Measurements from ENCODE around the gene PDCD2L.
"Not testable (repeated sequence)": the region's sequence is repeated elsewhere in the genome, so short reads cannot be mapped to it uniquely, and the experiment has no call there.

The PDCD2L gene, protein sequence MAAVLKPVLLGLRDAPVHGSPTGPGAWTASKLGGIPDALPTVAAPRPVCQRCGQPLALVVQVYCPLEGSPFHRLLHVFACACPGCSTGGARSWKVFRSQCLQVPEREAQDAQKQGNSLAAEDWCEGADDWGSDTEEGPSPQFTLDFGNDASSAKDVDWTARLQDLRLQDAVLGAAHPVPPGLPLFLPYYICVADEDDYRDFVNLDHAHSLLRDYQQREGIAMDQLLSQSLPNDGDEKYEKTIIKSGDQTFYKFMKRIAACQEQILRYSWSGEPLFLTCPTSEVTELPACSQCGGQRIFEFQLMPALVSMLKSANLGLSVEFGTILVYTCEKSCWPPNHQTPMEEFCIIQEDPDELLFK

DNA sequence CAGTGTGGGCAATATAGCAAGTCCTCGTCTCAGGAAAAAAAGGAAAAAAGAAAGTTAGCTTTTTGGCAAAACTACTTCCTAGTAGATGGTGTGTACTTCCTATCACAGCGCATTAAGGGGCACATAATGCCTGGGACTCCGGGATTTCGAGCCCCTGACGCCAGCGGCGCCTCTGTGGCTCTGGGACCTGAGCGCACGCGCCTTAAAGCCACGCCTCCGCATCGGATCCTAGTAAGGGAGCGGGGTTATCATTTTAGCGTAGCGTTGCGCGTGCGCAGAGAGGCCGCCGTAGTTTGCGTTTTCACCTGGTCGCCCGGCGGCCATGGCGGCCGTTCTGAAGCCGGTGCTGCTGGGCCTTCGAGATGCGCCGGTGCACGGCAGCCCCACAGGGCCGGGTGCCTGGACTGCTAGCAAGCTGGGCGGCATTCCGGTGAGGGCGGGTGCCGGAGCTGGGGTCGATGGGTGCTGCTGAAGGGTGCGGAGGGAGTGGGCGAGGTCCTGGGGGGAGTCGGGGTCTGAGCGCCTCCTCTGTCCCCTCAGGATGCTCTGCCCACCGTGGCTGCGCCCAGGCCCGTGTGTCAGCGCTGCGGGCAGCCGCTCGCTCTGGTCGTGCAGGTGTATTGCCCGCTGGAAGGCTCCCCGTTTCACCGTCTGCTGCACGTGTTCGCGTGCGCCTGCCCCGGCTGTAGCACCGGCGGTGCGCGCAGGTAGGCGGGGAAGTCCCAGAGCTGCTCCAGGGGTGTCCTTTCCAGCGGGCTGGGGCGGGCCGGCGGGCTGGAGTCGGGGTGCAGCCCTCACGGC lies at the start of gene PDCD2L:
TSS of gene PDCD2L (plus strand) at position 291 of the 801 bp plus-strand sequence. CDS start at position 323, 32 bp downstream.
- DNase-seq, result peak; percentile 85

DNA sequence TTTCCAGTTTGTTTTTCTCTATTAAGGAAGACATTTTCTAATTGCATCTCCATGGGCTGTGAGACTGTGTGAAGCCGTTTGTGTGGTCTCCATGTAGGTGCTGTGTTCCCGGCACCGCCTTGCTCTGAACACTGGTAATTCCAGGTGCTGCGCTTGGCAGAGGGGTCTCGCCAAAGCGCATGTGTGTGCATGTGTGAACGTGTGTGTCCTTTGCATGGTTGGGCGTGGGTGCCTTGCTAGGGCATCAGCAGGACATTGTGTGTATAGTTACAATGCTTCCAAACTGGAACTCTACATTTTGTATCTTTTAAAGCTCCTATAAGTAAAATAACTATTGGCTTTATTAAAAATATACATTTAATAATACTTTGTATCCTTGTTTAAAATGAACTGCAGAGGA lies 49.0 kb upstream of the PDCD2L start:
- DNase-seq, result no peak

DNA sequence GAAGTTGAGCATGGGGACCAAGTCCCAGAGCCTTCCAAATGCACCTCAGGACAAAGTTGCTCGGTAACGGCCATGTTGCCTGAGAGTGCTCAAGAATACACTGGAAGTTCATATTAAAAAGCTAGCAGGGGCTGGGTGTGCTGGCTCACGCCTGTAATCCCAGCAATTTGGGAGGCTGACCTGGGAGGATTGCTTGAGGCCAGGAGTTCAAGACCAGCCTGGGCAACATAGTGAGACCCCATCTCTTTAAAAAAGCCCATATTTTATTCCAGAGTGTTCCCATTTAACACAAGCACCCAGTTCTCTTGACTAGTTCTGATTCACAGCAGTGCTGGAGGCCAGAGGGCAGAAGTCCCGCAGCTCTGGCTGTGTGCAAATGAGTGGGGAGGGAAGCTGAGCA lies 47.3 kb upstream of the PDCD2L start:
- no peak for DNase-seq

DNA sequence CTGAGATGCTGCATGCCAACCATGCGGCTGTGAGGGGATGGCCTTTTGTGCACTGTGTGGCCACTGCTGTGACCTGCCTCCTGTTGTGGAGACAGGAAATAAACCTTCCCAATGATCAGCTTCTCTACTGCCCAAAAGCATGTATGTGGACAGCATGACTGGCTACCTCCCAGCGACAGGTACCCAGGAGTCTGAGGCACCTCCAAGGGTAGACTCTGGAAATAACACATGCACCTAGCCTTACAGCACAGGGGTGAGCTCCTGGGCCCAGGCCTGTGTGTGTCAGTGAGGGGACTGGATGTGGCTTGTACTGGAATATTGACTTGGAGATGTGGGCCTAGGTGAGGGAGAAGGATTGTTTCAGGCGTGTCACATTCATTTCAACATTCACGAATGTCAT lies 46.8 kb upstream of the PDCD2L start:
- DNase-seq, result no peak

DNA sequence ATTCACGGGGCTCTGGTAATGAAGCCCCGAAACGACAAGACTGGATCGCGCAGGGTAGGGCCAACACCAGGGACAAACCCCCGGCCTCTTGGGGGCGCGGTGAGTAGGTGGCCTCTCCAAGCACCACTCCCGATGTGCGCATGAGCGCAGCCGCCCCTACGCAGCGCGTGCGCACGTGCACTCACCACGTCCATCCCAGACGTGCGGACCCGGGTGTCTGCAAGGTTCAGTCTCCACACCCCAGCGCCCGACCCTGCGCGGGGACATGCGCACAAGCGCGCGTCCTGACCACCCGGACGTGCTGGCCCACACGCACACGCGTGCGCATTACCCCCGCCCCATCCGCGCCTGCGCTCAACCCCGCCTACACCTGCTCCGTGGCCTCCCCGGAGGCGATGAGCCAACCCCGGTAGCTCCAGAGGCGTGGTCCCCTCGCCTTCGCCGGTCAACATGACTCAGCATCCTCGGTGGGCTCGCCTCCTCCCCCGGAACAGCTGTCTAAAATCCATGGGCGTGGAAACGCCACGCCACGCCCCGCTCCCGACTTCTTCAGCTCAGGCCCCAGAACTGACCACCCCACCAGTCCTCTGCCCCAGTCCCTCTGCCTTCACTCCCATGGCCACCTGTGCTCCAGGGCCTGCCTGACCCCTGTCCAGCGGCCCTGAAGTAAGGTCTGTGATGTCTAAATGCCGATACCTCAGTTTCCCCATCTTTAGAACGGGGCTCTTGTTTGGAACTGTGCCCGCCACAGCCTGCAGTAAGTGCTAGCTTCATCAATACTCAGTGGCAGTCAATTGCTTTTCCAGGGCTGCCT lies 44.9 kb upstream of the PDCD2L start:
- peak; percentile 98 for DNase-seq

DNA sequence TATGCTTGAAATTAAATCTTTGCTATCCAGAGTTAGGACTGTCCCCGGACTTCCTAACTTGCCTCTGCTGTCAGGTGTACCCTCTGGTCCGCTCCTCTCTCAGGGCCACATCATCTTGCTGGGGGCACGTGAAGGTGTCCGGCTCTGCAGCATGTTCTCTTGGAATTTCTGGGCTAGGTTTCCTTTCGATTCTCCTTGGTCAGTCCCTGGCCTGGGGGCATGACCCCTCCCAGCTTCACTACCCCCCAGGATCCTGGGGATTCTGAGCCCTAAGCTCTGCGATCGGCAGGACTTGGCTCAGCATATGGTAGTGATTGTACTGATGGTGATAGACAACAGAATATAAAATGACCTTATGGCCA lies 44.3 kb upstream of the PDCD2L start:
- no peak for DNase-seq

DNA sequence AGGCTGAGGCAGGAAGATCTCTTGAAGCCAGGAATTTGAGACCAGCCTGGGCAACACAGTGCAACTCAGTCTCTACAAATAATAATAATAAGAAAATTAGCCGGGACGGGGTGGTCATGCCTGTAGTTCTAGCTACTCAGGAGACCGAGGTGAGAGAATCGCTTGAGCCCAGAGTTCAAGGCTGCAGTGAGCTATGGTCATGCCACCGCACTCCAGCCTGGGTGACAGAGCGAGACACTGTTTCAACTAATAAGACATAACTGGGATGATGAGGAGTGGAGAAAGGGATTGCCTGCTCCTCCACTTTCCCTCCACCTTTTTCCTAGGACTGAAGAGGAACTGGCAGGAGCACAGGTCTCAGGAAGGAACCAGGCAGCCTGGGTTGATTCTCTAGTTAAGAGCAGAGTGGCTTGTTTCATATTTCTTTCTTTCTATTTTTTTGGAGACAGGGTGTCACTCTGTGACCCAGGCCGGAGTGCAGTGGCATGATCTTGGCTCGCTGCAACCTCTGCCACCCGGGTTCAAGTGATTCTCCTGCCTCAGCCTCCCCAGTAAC lies 43.8 kb upstream of the PDCD2L start:
- DNase-seq, result no peak

DNA sequence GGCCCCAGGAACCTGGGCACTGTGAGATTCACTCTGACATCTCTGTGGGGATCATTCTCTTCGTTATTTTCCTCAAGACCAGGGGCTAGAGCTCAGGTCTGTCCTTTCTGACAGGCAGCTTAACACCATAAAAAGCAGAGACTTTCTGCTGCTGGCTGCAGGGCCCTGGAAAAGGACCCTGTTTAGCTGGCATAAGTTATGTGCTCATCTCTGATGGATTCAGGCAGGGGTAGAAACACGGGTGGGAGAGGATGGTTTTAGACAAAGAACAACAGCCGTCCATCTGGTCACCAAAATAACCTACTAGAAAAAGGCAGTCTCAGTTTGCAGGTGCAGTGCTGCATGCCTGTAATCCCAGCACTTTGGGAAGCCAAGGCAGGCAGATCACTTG lies 41.5 kb upstream of the PDCD2L start:
- no peak for DNase-seq

DNA sequence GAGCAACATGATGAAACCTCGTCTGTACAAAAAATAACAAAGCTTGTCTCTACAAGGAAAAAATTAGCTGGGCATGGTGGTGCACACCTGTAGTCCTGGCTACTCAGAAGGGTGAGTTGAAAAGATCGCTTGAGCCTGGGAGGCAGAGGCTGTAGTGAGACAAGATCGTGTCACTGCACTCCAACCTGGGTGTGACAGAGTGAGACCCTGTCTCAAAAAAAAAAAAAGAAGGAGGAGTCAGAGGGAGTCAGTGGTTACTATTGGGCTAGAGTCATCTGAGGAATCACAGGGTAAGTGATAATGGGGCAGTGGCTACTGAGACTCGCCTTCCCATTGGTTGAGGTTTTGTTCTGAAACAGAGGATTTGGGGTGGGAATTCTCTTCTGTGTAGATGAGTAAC lies 41.1 kb upstream of the PDCD2L start:
- DNase-seq, result no peak

DNA sequence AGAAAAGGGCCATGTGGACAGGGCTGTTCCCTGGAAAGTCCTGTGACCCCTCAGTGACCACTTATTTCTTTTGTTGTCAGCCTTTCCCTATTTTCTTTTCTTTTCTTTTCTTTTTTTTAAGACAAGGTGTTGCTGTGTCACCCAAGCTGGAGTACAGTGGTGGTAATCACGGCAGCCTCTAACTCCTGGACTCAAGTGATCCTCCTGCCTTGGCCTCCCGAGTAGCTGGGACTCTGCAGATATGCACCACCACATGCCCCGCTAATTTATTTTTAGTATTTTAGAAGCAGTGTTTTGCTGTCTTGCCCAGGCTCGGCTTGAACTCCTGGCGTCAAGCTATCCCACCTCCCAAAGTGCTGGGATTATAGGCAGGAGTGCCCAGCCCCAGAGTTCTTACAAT lies 40.3 kb upstream of the PDCD2L start:
- no peak for DNase-seq

DNA sequence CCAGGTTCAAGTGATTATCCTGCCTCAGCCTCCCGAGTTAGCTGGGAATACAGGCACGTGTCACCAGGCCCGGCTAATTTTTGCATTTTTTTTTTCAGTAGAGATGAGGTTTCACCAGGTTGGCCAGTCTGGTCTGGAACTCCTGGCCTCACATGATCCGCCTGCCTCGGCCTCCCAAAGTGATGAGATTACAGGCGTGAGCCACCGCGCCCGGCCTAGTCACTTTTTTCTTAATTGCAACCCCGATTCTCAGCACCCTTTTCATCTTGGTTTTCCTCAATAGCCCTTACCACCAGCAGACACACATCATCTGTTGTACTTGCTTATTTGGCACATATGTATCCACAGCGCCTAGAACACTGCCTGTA lies 39.8 kb upstream of the PDCD2L start:
- DNase-seq, result no peak

DNA sequence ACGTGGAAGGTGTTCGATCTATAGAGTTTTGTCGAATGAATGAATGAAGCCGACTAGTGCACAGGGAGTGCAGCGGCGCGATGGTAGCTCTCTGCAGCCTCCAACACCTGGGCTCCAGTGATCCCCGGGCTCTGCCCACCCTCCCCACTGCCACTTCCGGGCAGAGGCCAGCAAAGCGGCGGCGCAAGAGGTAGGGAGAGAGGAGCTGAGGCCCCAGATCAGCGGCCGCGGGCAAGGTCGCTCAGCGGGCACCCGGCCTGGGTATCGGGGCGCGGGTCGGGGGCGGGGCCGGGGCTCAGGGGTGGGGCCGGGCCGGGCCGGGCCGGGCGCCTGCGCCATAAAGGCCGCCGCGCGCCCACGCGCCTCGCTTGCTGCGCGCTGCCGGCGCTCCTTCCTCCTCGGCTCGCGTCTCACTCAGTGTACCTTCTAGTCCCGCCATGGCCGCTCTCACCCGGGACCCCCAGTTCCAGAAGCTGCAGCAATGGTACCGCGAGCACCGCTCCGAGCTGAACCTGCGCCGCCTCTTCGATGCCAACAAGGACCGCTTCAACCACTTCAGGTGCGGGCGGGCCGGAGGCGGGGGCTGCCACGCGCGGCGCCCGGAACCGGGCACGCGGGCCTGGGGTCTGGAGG lies 39.3 kb upstream of the PDCD2L start, which contains the start of gene GPI:
TSS of gene GPI (plus strand) at position 367 of the 633 bp plus-strand sequence. CDS start at position 438, 71 bp downstream.
- DNase-seq, result peak; percentile 51

DNA sequence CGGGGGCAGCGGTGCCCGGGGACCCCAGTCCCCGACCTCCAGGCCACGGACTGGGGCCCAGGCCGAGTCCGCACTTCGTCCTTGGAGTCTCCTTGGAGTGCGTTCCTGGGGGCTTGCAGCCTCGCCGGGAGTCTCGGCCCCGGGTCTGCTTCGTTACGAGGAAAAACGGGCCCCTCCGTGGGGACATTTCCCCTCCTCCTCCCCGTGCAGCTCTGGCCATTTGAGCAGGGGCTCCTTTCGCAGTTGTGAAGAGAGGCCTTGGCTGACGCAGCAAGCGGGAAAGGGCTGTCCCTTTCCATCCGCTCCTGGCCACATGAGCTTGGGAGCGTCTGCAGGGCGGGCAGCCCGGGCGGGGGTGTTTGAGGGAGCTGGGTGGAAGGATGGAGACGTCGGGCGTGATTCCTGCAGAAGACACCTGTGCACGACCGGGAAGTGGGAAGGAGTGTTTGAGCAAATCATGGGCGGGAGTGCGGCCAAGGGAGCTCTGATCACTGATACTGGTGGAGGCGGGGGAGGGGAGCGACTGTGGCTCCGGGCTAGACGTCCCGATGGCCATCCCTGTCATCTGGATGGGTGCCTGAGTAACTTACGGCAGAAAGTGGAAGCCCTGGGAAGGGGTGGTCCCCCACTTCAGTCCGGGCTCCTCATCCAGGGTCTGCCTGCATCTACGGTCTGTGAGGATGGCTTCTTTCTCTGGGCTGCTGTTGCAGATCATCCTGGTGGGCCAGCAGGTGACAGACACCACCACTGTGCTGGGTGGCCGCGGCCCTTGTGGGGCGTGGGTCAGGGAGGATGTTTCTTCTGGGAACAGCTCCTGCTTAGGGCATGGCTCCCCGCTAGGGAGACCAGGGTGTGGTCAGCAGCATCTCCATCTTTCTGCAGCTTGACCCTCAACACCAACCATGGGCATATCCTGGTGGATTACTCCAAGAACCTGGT lies 38.5 kb upstream of the PDCD2L start:
- no peak for DNase-seq

DNA sequence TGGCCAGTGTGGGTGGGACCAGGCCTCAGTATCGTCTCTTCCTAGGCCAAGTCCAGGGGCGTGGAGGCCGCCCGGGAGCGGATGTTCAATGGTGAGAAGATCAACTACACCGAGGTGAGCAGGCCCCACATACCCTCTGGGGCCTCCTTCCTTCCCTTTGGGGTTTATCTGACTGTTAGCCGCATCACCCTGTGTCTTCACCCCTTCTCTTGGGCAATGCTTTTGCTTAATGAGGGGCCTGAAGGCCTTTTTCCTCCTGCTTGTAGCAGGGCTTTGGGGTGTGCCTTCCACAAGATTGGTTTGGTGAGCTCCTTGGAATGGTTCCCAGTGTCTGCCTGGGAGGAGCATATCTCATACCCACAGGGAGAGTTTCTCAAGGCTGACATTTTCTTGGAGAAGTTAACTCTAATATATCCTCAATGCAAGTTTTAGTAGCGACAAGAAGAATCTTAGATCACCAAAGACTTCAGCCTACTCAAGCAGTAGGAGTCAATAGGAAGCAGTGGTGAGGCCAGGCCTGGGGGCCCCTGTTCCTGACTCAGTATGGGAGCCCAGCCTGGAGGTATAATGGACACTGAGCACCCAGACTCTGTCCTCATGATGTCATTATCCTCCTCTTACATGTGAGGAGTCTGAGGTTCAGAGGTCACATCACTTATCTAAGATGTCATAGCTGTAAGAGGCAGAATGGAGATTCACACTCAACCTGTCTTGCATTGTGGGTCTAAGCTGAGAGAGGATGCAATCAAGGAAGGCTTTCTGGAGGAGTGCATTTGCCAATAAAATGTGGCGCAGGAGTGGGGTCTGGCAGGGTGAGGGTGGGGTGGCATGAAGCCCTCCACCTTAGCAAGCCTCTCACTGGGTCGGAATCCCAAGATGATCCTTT lies 37.2 kb upstream of the PDCD2L start:
- DNase-seq, result no peak

DNA sequence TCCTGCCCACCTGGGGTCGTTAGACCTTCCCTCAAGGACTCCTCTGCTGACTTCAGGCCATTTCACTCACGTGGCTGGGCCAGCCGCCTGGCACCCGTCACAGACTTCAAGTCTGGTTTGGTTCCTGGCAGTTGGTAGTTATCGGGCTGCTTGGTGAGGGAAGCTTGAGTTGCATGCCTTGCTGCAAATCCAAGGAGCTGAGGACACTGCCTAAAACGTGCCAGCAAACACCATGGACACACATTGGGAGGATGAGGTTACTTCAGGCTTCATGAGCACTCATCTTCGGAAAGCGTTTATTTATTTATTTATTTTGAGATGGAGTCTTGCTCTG lies 36.6 kb upstream of the PDCD2L start:
- DNase-seq, result no peak

DNA sequence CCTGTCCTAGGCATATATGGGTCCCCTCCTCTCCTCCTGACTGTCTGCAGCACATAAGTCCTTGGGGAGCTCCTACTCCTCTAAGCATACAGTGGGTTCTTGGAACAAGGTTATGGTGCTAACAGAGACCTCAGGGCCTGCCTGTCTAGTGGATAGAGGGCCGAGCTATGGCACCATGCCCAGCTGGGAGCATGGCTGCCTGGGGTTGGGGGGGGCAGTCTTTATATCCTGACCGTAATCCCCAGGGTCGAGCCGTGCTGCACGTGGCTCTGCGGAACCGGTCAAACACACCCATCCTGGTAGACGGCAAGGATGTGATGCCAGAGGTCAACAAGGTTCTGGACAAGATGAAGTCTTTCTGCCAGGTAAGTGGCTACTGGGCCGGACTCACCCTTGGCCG lies 35.9 kb upstream of the PDCD2L start:
- DNase-seq, result no peak

DNA sequence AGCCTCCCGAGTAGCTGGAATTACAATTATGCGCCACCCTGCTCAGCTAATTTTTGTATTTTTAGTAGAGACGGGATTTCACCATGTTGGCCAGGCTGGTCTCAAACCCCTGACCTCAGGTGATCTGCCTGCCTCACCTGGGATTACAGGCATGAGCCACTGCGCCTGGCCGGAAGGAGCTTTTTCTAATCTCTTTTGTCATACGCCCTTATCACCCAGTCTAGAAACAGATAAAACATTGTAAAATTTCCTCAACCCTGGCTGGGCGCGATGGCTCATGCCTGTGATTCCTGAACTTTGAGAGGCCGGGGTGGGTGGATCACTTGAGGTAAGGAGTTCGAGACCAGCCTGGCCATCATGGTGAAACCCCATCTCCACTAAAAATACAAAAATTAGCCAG lies 35.0 kb upstream of the PDCD2L start:
- DNase-seq, result not testable (repeated sequence)

DNA sequence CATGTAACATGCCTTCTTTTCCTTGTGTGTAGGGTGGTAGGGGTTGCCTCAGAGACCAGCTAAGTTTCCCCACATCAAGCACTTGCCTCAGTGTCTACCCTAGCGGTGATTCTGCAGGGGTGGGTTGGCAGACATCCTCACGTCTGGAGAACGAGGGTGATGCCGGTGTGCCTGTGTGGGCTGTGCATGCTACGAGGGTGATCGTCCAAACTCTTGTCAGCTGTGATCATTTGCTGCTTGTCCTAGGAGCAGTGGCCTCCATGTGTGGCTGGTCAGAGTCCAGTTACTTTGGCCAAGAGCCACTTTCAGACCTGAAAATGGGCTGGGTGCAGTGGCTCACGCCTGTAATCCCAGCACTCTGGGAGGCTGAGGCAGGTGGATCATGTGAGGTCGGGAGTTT lies 34.1 kb upstream of the PDCD2L start:
- DNase-seq, result no peak

DNA sequence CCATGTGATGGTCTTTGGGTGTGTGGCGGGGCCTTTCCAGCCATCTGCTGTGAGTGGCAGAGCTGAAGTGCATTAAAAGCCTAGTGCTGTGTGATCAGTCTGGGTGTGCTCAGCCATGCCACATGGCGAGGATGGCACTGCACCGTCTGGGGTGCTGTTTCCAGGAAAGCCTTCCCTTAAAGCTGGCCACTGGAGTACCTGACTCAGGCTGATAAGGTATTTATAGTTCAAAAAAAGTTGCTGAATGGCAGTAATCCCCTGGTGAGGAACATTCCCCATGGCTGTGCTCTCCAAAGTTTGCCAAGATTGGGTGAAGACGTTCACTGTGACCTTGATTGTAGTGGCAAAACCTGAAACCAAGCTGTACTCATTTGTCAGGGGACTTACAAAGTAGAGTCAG lies 33.2 kb upstream of the PDCD2L start:
- no peak for DNase-seq

DNA sequence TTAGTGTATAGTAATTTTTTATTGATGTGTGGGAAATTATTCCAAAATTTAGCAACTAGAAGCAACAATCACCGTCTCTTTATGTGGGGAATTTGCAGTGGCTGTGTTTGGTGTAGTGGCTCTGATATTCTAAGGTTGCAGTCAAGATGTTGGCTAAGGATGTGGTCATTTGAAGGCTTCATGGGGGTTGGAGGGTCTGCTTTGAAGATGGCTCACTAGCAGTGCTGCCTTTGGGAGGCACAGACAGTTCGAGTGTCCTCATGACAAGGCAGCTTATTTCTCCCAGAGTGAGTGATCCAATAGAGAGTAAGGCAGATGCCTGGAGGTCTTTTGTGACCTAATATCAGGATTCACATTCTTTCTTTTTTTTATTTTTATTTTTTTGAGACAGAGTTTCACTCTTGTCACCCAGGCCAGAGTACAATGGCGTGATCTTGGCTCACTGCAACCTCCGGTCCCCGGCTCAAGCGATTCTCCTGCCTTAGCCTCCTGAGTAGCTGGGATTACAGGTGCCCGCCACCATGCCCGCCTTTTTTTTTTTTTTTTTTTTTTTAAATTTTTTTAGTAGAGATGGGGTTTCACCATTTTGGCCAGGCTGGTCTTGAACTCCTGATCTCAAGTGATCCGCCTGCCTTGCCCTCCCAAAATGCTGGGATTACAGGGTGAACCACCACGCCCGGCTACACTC lies 30.5 kb upstream of the PDCD2L start:
- no peak for DNase-seq
